ENCODE results near the gene SMIM21. TPM values are rescaled to one million over a fixed set of nuclear protein-coding genes. Genes with fewer than 3 reads are reported as not detected.

Gene SMIM21
- total RNA-seq, 1 donor from 2014 or later: not detected

GRCh38 chr18:75422341-75422910, 5.1 kb downstream of the SMIM21 start:
- DNase-seq: no peak

GRCh38 chr18:75421656-75422055, 5.8 kb downstream of the SMIM21 start:
- no peak for DNase-seq

GRCh38 chr18:75418293-75419005, 9.1 kb downstream of the SMIM21 start:
- DNase-seq: no peak

GRCh38 chr18:75410611-75411010, 16.9 kb downstream of the SMIM21 start:
- DNase-seq: no peak

GRCh38 chr18:75409806-75410205, 17.7 kb downstream of the SMIM21 start:
- DNase-seq: no peak

- no peak for DNase-seq
Measured at GRCh38 chr18:75408554-75409506, 18.7 kb downstream of the SMIM21 start.

- no peak for DNase-seq
Measured at GRCh38 chr18:75407468-75408437, 19.8 kb downstream of the SMIM21 start.

- no peak for DNase-seq
Measured at GRCh38 chr18:75406491-75407445, 20.7 kb downstream of the SMIM21 start.

GRCh38 chr18:75405351-75405750, 22.2 kb downstream of the SMIM21 start:
- DNase-seq: no peak

GRCh38 chr18:75400366-75400765, 27.1 kb downstream of the SMIM21 start:
- DNase-seq: no peak

GRCh38 chr18:75395137-75395536, 32.4 kb downstream of the SMIM21 start:
- DNase-seq: no peak

- DNase-seq: no peak
Measured at GRCh38 chr18:75393721-75394120, 33.8 kb downstream of the SMIM21 start.

- no peak for DNase-seq
Measured at GRCh38 chr18:75392226-75392578, 35.3 kb downstream of the SMIM21 start.

GRCh38 chr18:75391279-75392225, 36.0 kb downstream of the SMIM21 start:
- DNase-seq: no peak

GRCh38 chr18:75390854-75391253, 36.6 kb downstream of the SMIM21 start:
- DNase-seq: no peak

- no peak for DNase-seq
Measured at GRCh38 chr18:75384144-75384543, 43.4 kb downstream of the SMIM21 start.

GRCh38 chr18:75378376-75379315, 48.9 kb downstream of the SMIM21 start:
- no peak for DNase-seq

- no peak for DNase-seq
Measured at GRCh38 chr18:75377926-75378325, 49.6 kb downstream of the SMIM21 start.
